Measurements from ENCODE around the gene PARVB. TPM values are rescaled to one million over a fixed set of nuclear protein-coding genes. Genes with fewer than 3 reads are reported as not detected.
"Not testable (repeated sequence)": the region's sequence is repeated elsewhere in the genome, so short reads cannot be mapped to it uniquely, and the experiment has no call there.

PARVB gene
- total RNA-seq, 1 donor, result 29.3 TPM

- no peaks in the 10 kb centered on the region for H3K9me3 ChIP-seq (ENCODE audit: low read depth, low read length)
- no peak overlapping the region for H3K4me3 ChIP-seq (ENCODE audit: insufficient read depth, low read length)
- DNase-seq (ENCODE audit: insufficient read length, low spot score, missing footprints), result no peak
- no peaks in the 10 kb centered on the region for H3K36me3 ChIP-seq (ENCODE audit: insufficient read depth, low read length)
- no peaks in the 10 kb centered on the region for H4K20me1 ChIP-seq (ENCODE audit: insufficient read depth, low read length)
- no peak overlapping the region for H3K27ac ChIP-seq (ENCODE audit: low read depth, low read length)
- no peaks in the 10 kb centered on the region for H3K27me3 ChIP-seq (ENCODE audit: insufficient read depth, low read length)
- H3K4me1 ChIP-seq (ENCODE audit: insufficient read depth, low read length), result peaks cover 4% of the 10 kb centered on the region
- no peak overlapping the region for H3K4me2 ChIP-seq (ENCODE audit: insufficient read depth, low read length)
- TF ChIP-seq CTCF (IDR thresholded peaks at IDR 0.05; ENCODE audit: extremely low read depth, low read depth, low read length), result no peak
- H2AFZ ChIP-seq (ENCODE audit: low read length), result no peak overlapping the region
- peaks cover 11% of the 10 kb centered on the region for H3K79me2 ChIP-seq (ENCODE audit: insufficient read depth, low read length)
Measured at GRCh38 chr22:44055805-44056204, 31.7 kb downstream of the PARVB start.

- H3K79me2 ChIP-seq (ENCODE audit: insufficient read depth, low read length); H3K27ac ChIP-seq (ENCODE audit: low read depth, low read length); H3K36me3 ChIP-seq (ENCODE audit: insufficient read depth, low read length): not testable (repeated sequence)
Measured at GRCh38 chr22:44056649-44057048, 32.5 kb downstream of the PARVB start.

GRCh38 chr22:44057401-44057987, 33.4 kb downstream of the PARVB start:
- no peak overlapping the region for H3K4me3 ChIP-seq (ENCODE audit: insufficient read depth, low read length)
- DNase-seq (ENCODE audit: insufficient read length, low spot score, missing footprints), result no peak
- TF ChIP-seq CTCF (IDR thresholded peaks at IDR 0.05; ENCODE audit: extremely low read depth, low read depth, low read length), result no peak
- H3K27ac ChIP-seq (ENCODE audit: low read depth, low read length), result no peak overlapping the region
- H3K9me3 ChIP-seq (ENCODE audit: low read depth, low read length), result no peaks in the 10 kb centered on the region
- no peaks in the 10 kb centered on the region for H4K20me1 ChIP-seq (ENCODE audit: insufficient read depth, low read length)
- no peaks in the 10 kb centered on the region for H3K36me3 ChIP-seq (ENCODE audit: insufficient read depth, low read length)
- H3K79me2 ChIP-seq (ENCODE audit: insufficient read depth, low read length), result peaks cover 9% of the 10 kb centered on the region
- no peaks in the 10 kb centered on the region for H3K27me3 ChIP-seq (ENCODE audit: insufficient read depth, low read length)
- H3K4me1 ChIP-seq (ENCODE audit: insufficient read depth, low read length), result peaks cover 4% of the 10 kb centered on the region
- H3K4me2 ChIP-seq (ENCODE audit: insufficient read depth, low read length), result peak overlapping the region; percentile 29
- H2AFZ ChIP-seq (ENCODE audit: low read length), result no peak overlapping the region

More at GRCh38 chr22:44056649-44057048, 32.5 kb downstream of the PARVB start:
- not testable (repeated sequence) for H2AFZ ChIP-seq (ENCODE audit: low read length); H3K27me3 ChIP-seq (ENCODE audit: insufficient read depth, low read length); DNase-seq (ENCODE audit: insufficient read length, low spot score, missing footprints); H3K4me1 ChIP-seq (ENCODE audit: insufficient read depth, low read length); H4K20me1 ChIP-seq (ENCODE audit: insufficient read depth, low read length); H3K4me2 ChIP-seq (ENCODE audit: insufficient read depth, low read length); H3K4me3 ChIP-seq (ENCODE audit: insufficient read depth, low read length); H3K9me3 ChIP-seq (ENCODE audit: low read depth, low read length)

GRCh38 chr22:44063462-44064371, 39.6 kb downstream of the PARVB start:
- TF ChIP-seq CTCF (IDR thresholded peaks at IDR 0.05; ENCODE audit: extremely low read depth, low read depth, low read length), result no peak
- Histone ChIP-seq H3K9me3 (ENCODE audit: low read depth, low read length) (no peaks in the 10 kb centered on the region), H2AFZ (ENCODE audit: low read length) (no peak overlapping the region), H4K20me1 (ENCODE audit: insufficient read depth, low read length) (peaks cover 6% of the 10 kb centered on the region), H3K4me3 (ENCODE audit: insufficient read depth, low read length) (no peak overlapping the region), H3K36me3 (ENCODE audit: insufficient read depth, low read length) (no peaks in the 10 kb centered on the region), H3K27ac (ENCODE audit: low read depth, low read length) (no peak overlapping the region), H3K4me2 (ENCODE audit: insufficient read depth, low read length) (no peak overlapping the region), H3K4me1 (ENCODE audit: insufficient read depth, low read length) (peaks cover 4% of the 10 kb centered on the region), H3K27me3 (ENCODE audit: insufficient read depth, low read length) (no peaks in the 10 kb centered on the region), H3K79me2 (ENCODE audit: insufficient read depth, low read length) (peaks cover 4% of the 10 kb centered on the region)
- DNase-seq (ENCODE audit: insufficient read length, low spot score, missing footprints), result no peak

All from osteoblast (primary cell).